ENCODE data around the gene MTRF1. TPM values are rescaled to one million over a fixed set of nuclear protein-coding genes. Genes with fewer than 3 reads are reported as not detected.

Gene MTRF1
- 4.0 to 6.8 TPM (median 5.1 TPM) in 5 replicates for total RNA-seq (2022; extraction: Qiagen RNA extraction)

GRCh38 chr13:41263261-41263971 is at the start of gene MTRF1:
Gene MTRF1, minus strand, starts transcription at chr13:41263576. Its CDS starts 2,669 bp downstream, at chr13:41260907.

GRCh38 chr13:41310963-41311405 is 47.6 kb upstream of the MTRF1 start, which contains the start of gene NAA16:
Gene NAA16, plus strand, starts transcription at chr13:41311267. Its CDS starts 262 bp downstream, at chr13:41311529.

GRCh38 chr13:41193919-41194824 is 69.2 kb downstream of the MTRF1 start, which contains the start of gene KBTBD7:
Gene KBTBD7, minus strand, starts transcription at chr13:41194569. Its CDS starts 312 bp downstream, at chr13:41194257.

Other genes with a start within 250 kb of the MTRF1 start
- gene ELF1, start 244.3 kb downstream of the MTRF1 start, total RNA-seq (2022; extraction: Qiagen RNA extraction), result 30.7 to 42.5 TPM (median 35.0 TPM) in 5 replicates
- 8.0 to 9.6 TPM (median 8.3 TPM) in 5 replicates for gene WBP4, start 202.1 kb downstream of the MTRF1 start, total RNA-seq (2022; extraction: Qiagen RNA extraction)
- 4.1 to 5.3 TPM (median 4.7 TPM) in 5 replicates for gene KBTBD6, start 130.8 kb downstream of the MTRF1 start, total RNA-seq (2022; extraction: Qiagen RNA extraction)
- 1.8 to 2.5 TPM (median 2.1 TPM) in 5 replicates for gene KBTBD7, start 69.0 kb downstream of the MTRF1 start, total RNA-seq (2022; extraction: Qiagen RNA extraction)
- 7.3 to 8.2 TPM (median 7.9 TPM) in 5 replicates for gene NAA16, start 47.7 kb upstream of the MTRF1 start, total RNA-seq (2022; extraction: Qiagen RNA extraction)
- gene RGCC, start 194.0 kb upstream of the MTRF1 start, total RNA-seq (2022; extraction: Qiagen RNA extraction), result 6.0 to 10.3 TPM (median 8.4 TPM) in 5 replicates